K562 (cell line): ENCODE data around the gene USP22. TPM values are rescaled to one million over a fixed set of nuclear protein-coding genes. Genes with fewer than 3 reads are reported as not detected.

Experiments used
- ATAC-seq: fragments of 200-7000 bp; cut with Tn5 transposase; 3 replicates; pipeline ENCODE4 v1.9.1; 2020; ENCODE audit warnings: moderate library complexity
- BruUV-seq: library from RNA; stranded (reverse); fragments of 400-500 nt; replicated peaks from 2 replicates; lab custom pipeline; 2021; lab: Mats Ljungman, UMichigan
- CTCF ChIA-PET: fragments of 300-600 bp; formaldehyde crosslinking; extraction: SDS; loops from one replicate; lab custom pipeline; 2021; ENCODE audit warnings: low intra/inter-chr PET ratio; lab: Yijun Ruan, JAX
- POLR2A ChIA-PET: fragments of 300-600, 350-650 bp; sonication (Branson Sonifier 250); formaldehyde crosslinking; extraction: SDS; loops from one replicate; lab custom pipeline; 2021; ENCODE audit warnings: antibody characterized with exemption, inconsistent platforms; lab: Yijun Ruan, JAX
- DNase-seq, 4 experiments: peaks; one replicate each; pipeline versions ENCODE4 v3.0.0 to v3.0.0-alpha.2; 2011 to 2018; ENCODE audit warnings: low spot score in 3 of 4, mixed read lengths in 3 of 4; ENCODE audit errors: extremely low read depth in 1 of 4
- FAIRE-seq: peaks from 2 replicates; lab custom pipeline; 2011; peaks lifted over from hg19 to GRCh38; lab: Jason Lieb, UNC
- H2AFZ ChIP-seq: 2 replicates; pipeline ENCODE4 v1.6.0; 2011; ENCODE audit warnings: low read depth, low read length, control low read depth, inconsistent platforms
- H3K27ac ChIP-seq: fragments of 200-600 bp; 3 replicates; pipeline ENCODE4 v1.8.0; 2011; ENCODE audit warnings: low read depth, mild to moderate bottlenecking, control low read depth, inconsistent platforms, low read length, moderate library complexity, mixed read lengths; ENCODE audit errors: extremely low read depth
- H3K27me3 ChIP-seq, 2 experiments: fragments of 300-600 bp in 1 of 2; 2 replicates in 1 of 2; 3 replicates in 1 of 2; pipeline versions ENCODE4 v1.6.0 to v1.8.0; 2011; ENCODE audit warnings: inconsistent platforms in 2 of 2, low read length in 2 of 2, mild to moderate bottlenecking in 1 of 2, mixed read lengths in 1 of 2, moderate library complexity in 1 of 2; ENCODE audit not compliant: control insufficient read depth in 2 of 2, insufficient read depth in 2 of 2
- H3K36me3 ChIP-seq: fragments of 300-600 bp; 3 replicates; pipeline ENCODE4 v1.8.0; 2011; ENCODE audit warnings: mild to moderate bottlenecking, low read length, inconsistent platforms; ENCODE audit not compliant: control insufficient read depth, insufficient read depth
- H3K4me1 ChIP-seq, 2 experiments: fragments of 200-600 bp in 1 of 2; replicated peaks in 1 of 2; 2 replicates in 1 of 2; 3 replicates in 1 of 2; pipeline versions ENCODE4 v1.5.1 to v1.8.0; 2011; ENCODE audit warnings: inconsistent platforms in 2 of 2, low read length in 2 of 2, mild to moderate bottlenecking in 1 of 2, mixed read lengths in 1 of 2, moderate library complexity in 1 of 2; ENCODE audit not compliant: control insufficient read depth in 2 of 2, insufficient read depth in 2 of 2
- H3K4me2 ChIP-seq: 2 replicates; pipeline ENCODE4 v1.6.1; 2011; ENCODE audit warnings: low read length, control low read depth, inconsistent platforms, mixed read lengths; ENCODE audit not compliant: insufficient read depth
- H3K4me3 ChIP-seq: fragments of 200-600 bp; sonication (generic), shearing (Covaris generic); 2 replicates; pipeline ENCODE4 v1.5.1; 2016; ENCODE audit warnings: control low read depth, inconsistent platforms
- H3K79me2 ChIP-seq: fragments of 200-600 bp; 3 replicates; pipeline ENCODE4 v1.8.0; 2011; ENCODE audit warnings: low read length, inconsistent platforms; ENCODE audit not compliant: control insufficient read depth, insufficient read depth
- H3K9ac ChIP-seq, 2 experiments: 2 replicates each; pipeline versions ENCODE4 v1.6.0 to v1.6.1; 2011; ENCODE audit warnings: low read depth in 2 of 2, low read length in 2 of 2, control low read depth in 1 of 2, inconsistent platforms in 1 of 2, mild to moderate bottlenecking in 1 of 2, mixed read lengths in 1 of 2; ENCODE audit not compliant: insufficient read depth in 1 of 2
- H3K9me1 ChIP-seq: one replicate; pipeline ENCODE4 v1.6.0; 2011; ENCODE audit warnings: inconsistent platforms, mild to moderate bottlenecking, low read length, moderate library complexity; ENCODE audit not compliant: control insufficient read depth, insufficient read depth
- H3K9me3 ChIP-seq: replicated peaks from 2 replicates; pipeline ENCODE4 v1.5.1; 2011; ENCODE audit warnings: low read depth, low read length, inconsistent platforms; ENCODE audit not compliant: control insufficient read depth, insufficient read depth
- H4K20me1 ChIP-seq: replicated peaks from 2 replicates; pipeline ENCODE4 v1.6.1; 2011; ENCODE audit warnings: low read length, inconsistent platforms, mixed read lengths; ENCODE audit not compliant: control insufficient read depth, insufficient read depth
- CCNT2 ChIP-seq: IDR thresholded peaks from 2 replicates; pipeline ENCODE4 v1.6.1; 2011; ENCODE audit warnings: borderline replicate concordance, low read depth, mild to moderate bottlenecking, moderate library complexity, mixed read lengths, low read length; ENCODE audit not compliant: insufficient read length; ENCODE audit errors: extremely low read depth
- CEBPZ ChIP-seq: fragments of 150-350 bp; IDR thresholded peaks from 2 replicates; pipeline ENCODE4 v1.6.1; 2014; ENCODE audit warnings: low read depth, mild to moderate bottlenecking, low read length, borderline replicate concordance
- DNMT1 ChIP-seq: fragments of 450-650 bp; IDR thresholded peaks from 2 replicates; pipeline ENCODE4 v1.6.1; 2016; ENCODE audit warnings: antibody characterized with exemption, mild to moderate bottlenecking
- HCFC1 ChIP-seq: IDR thresholded peaks from 2 replicates; pipeline ENCODE4 v1.6.1; 2012; ENCODE audit warnings: low read depth, low read length, improper control_type of control experiment
- KDM2B ChIP-seq: fragments of 250-450 bp; sonication (Bioruptor Pico); IDR thresholded peaks from 2 replicates; pipeline ENCODE4 v1.8.0; 2021; ENCODE audit warnings: mild to moderate bottlenecking, moderate library complexity
- L3MBTL2 ChIP-seq: fragments of 450-650 bp; IDR thresholded peaks from 2 replicates; pipeline ENCODE4 v1.6.1; 2016; ENCODE audit warnings: mild to moderate bottlenecking, moderate library complexity
- MAX ChIP-seq: sonication (generic); formaldehyde crosslinking; IDR thresholded peaks from 2 replicates; pipeline ENCODE4 v1.9.0; 2022; ENCODE audit warnings: mild to moderate bottlenecking, missing genetic modification reagents
- MECOM ChIP-seq: fragments of 250-450 bp; sonication (Bioruptor Pico); IDR thresholded peaks from 2 replicates; pipeline ENCODE4 v1.8.0; 2022; ENCODE audit warnings: inconsistent platforms
- MTA2 ChIP-seq: fragments of 450-650 bp; IDR thresholded peaks from 2 replicates; pipeline ENCODE4 v1.6.1; 2016; ENCODE audit warnings: low read depth
- NFIX ChIP-seq: fragments of 250-450 bp; sonication (Bioruptor Pico); IDR thresholded peaks from 2 replicates; pipeline ENCODE4 v1.4.0; 2020; ENCODE audit warnings: low read depth, mild to moderate bottlenecking, moderate library complexity
- PTTG1 ChIP-seq: fragments of 450-650 bp; IDR thresholded peaks from 2 replicates; pipeline ENCODE4 v1.6.1; 2016; ENCODE audit warnings: low read depth, mild to moderate bottlenecking, missing genetic modification characterization, missing compliant biosample characterization
- SLC30A9 ChIP-seq: fragments of 250-450 bp; sonication (Bioruptor Pico); IDR thresholded peaks from 2 replicates; pipeline ENCODE4 v1.8.0; 2022; ENCODE audit warnings: mild to moderate bottlenecking, moderate library complexity
- U2AF1 ChIP-seq: fragments of 200-400 bp; formaldehyde crosslinking; optimal IDR thresholded peaks from 2 replicates; pipeline ENCODE3; 2017; ENCODE audit warnings: mild to moderate bottlenecking, low read depth, low read length, moderate library complexity
- XRCC5 ChIP-seq: fragments of 200-400 bp; formaldehyde crosslinking; IDR thresholded peaks from 2 replicates; pipeline ENCODE4 v1.6.1; 2017; ENCODE audit warnings: low read depth, mild to moderate bottlenecking, low read length
- ZKSCAN8 ChIP-seq: fragments of 200-800 bp; sonication (Bioruptor generic); IDR thresholded peaks from 2 replicates; pipeline ENCODE4 v1.6.1; 2016; ENCODE audit warnings: missing genetic modification characterization, missing compliant biosample characterization
- ZNF133 ChIP-seq: fragments of 250-450 bp; sonication (Bioruptor Pico); IDR thresholded peaks from 2 replicates; pipeline ENCODE4 v1.4.0; 2020; ENCODE audit warnings: mild to moderate bottlenecking
- ZNF639 ChIP-seq, 2 experiments: fragments of 200-800 bp in 1 of 2; sonication (Bioruptor generic) in 1 of 2; sonication (generic) in 1 of 2; formaldehyde crosslinking in 1 of 2; IDR thresholded peaks in 1 of 2; conservative IDR thresholded peaks in 1 of 2; 2 replicates each; pipeline versions ENCODE4 v1.5.0 to v1.6.1; 2016 to 2020; ENCODE audit warnings: missing compliant biosample characterization in 1 of 2, missing genetic modification characterization in 1 of 2, missing genetic modification reagents in 1 of 2
- ZNF644 ChIP-seq: fragments of 200-800 bp; sonication (Bioruptor generic); IDR thresholded peaks from 2 replicates; pipeline ENCODE4 v1.6.1; 2016; ENCODE audit warnings: low read depth, missing genetic modification characterization, missing compliant biosample characterization
- WGBS: fragments of 100-300 bp; shearing (Covaris generic); methylation state at CpG from one replicate; pipeline ENCODE4 v1.1.6; 2016; ENCODE audit warnings: low coverage, mixed read lengths; ENCODE audit not compliant: insufficient coverage; ENCODE audit errors: missing lambda C conversion rate; 5-methylcytosine and 5-hydroxymethylcytosine counted together
- in situ Hi-C: fragments of 300-500 bp; cut with MboI; formaldehyde crosslinking; loops from 4 replicates; pipeline ENCODE4 v1.15.0; 2018; ENCODE audit warnings: inconsistent platforms, mixed read lengths
- intact Hi-C: fragments of 100-400 bp; cut with micrococcal nuclease; formaldehyde crosslinking; loops from 2 replicates; pipeline ENCODE4 v1.14.2; 2022
- polyA plus RNA-seq, 8 experiments: library from polyadenylated mRNA; depleted of rRNA in 4 of 8; stranded (reverse) in 5 of 8; unstranded in 3 of 8; fragments of >200 nt; fragmentation: Nextera tagmentation in 2 of 8; fragmentation: Illumina TruSeq in 1 of 8; extraction: Ambion mirVana in 2 of 8; extraction: Trizol in 1 of 8; gene quantifications; 2 replicates each; pipeline versions ENCODE4 v1.2.1 to v1.2.3, GENCODE V29; 2011 to 2014; ENCODE audit warnings: inconsistent platforms in 1 of 8, missing spikeins in 1 of 8
- total RNA-seq, 7 experiments: library from RNA; depleted of rRNA in 6 of 7; stranded (reverse); fragments of >200 nt in 6 of 7; fragmentation: Illumina TruSeq in 2 of 7; extraction: Trizol in 2 of 7; gene quantifications; 2 replicates each; pipeline versions ENCODE4 v1.2.1 to v1.2.3, GENCODE V29; 2011 to 2021; ENCODE audit warnings: low replicate concordance in 1 of 7

Gene USP22
- total and polyA plus RNA-seq, 9 of the 15 experiments (the other 6 are each of a cell fraction or from before 2014, with no cell fraction given) = 6.5 to 113 (median 58.9) TPM

- Histone ChIP-seq H3K4me3 (no peak overlapping the region), H3K79me2 (peaks cover 10% of the 10 kb centered on the region; the same call in 2 of the 3 replicates), H3K9me3 (no peaks in the 10 kb centered on the region), H3K9ac (no peak overlapping the region), H3K4me2 (no peak overlapping the region), H3K4me1 (no peaks in the 10 kb centered on the region), H3K27me3 (no peaks in the 10 kb centered on the region), H3K36me3 (peaks cover 98% of the 10 kb centered on the region), H3K27ac (no peak overlapping the region), H2AFZ (no peak overlapping the region), H4K20me1 (no peaks in the 10 kb centered on the region), H3K9me1 (no peaks in the 10 kb centered on the region)
- WGBS = 95% methylated on average over 10 of the region's 13 CpGs
- DNase-seq (no peak), ATAC-seq (no peak), FAIRE-seq (no peak)
- intact Hi-C loops (no loop called here), in situ Hi-C loops (no loop called here)
- ChIA-PET CTCF (no interaction called here), POLR2A (interaction anchor here (0.6 to 0.8 kb wide), 2 partner anchors 10 to 13 kb away, joined by 3 to 4 read pairs; no protein-coding TSS in a partner anchor)
- TF ChIP-seq ZNF133 (CRISPR knock-in tag) = no peak
- no peak for TF ChIP-seq XRCC5
- TF ChIP-seq ZKSCAN8 = no peak
- TF ChIP-seq SLC30A9 = no peak
- no peak for TF ChIP-seq DNMT1
- TF ChIP-seq HCFC1 = no peak
- no peak for TF ChIP-seq ZNF639 (CRISPR knock-in tag; conservative IDR thresholded peaks at IDR 0.05 in 1 of 2, IDR thresholded peaks at IDR 0.05 in 1 of 2)
- no peak for TF ChIP-seq PTTG1 (tag)
- no peak for TF ChIP-seq MTA2
- no peak for TF ChIP-seq L3MBTL2
- TF ChIP-seq U2AF1 = no peak
- TF ChIP-seq KDM2B (CRISPR knock-in tag) = no peak
- no peak for TF ChIP-seq CEBPZ
- no peak for TF ChIP-seq CCNT2
- no peak for TF ChIP-seq ZNF644 (tag)
- no peak for TF ChIP-seq MAX (CRISPR knock-in tag)
- TF ChIP-seq NFIX = no peak
- no peak for TF ChIP-seq MECOM (CRISPR knock-in tag)
- BruUV-seq = no TSS peak
These were observed 34.5 kb downstream of the USP22 start for GRCh38 chr17:21008160-21008915.
